Measurements from ENCODE around the gene MPND. TPM values are rescaled to one million over a fixed set of nuclear protein-coding genes. Genes with fewer than 3 reads are reported as not detected.

The MPND gene
- total and polyA plus RNA-seq, 2 of the 13 experiments (the other 11 are each of a cell fraction or from before 2014, with no cell fraction given): 10.8 to 15.8 TPM

GRCh38 chr19:4342615-4343369, 570 bp upstream of the MPND start (continued):
- TF ChIP-seq ZBTB49 (CRISPR knock-in tag; IDR thresholded peaks at IDR 0.05; ENCODE audit: borderline replicate concordance): no peak
- TF ChIP-seq ZNF569 (CRISPR knock-in tag; IDR thresholded peaks at IDR 0.05; ENCODE audit: borderline replicate concordance): no peak
- no peak for TF ChIP-seq TP53 (CRISPR knock-in tag; conservative IDR thresholded peaks at IDR 0.05)
- no peak for TF ChIP-seq TBP (CRISPR knock-in tag; IDR thresholded peaks at IDR 0.05)
- TF ChIP-seq GLI4 (CRISPR knock-in tag; IDR thresholded peaks at IDR 0.05; ENCODE audit: borderline replicate concordance): no peak
- TF ChIP-seq TSC22D2 (CRISPR knock-in tag; IDR thresholded peaks at IDR 0.05; ENCODE audit: borderline replicate concordance): 0 out of 2 replicates have a peak, but pooled peaks have one; percentile 53
- TF ChIP-seq ZNF234 (CRISPR knock-in tag; conservative IDR thresholded peaks at IDR 0.05): no peak
- no peak for TF ChIP-seq TOPORS (CRISPR knock-in tag; IDR thresholded peaks at IDR 0.05)
- TF ChIP-seq DBP (CRISPR knock-in tag; IDR thresholded peaks at IDR 0.05; ENCODE audit: not compliant biosample characterization): no peak
- no peak for TF ChIP-seq ZNF143 (CRISPR knock-in tag; IDR thresholded peaks at IDR 0.05)
- no peak for TF ChIP-seq ZNF512 (CRISPR knock-in tag; IDR thresholded peaks at IDR 0.05)
- no peak for TF ChIP-seq HES4 (CRISPR knock-in tag; IDR thresholded peaks at IDR 0.05; ENCODE audit: borderline replicate concordance)
- no peak for TF ChIP-seq ZNF362 (CRISPR knock-in tag; IDR thresholded peaks at IDR 0.05; ENCODE audit: borderline replicate concordance)
- peak; percentile 65 for TF ChIP-seq ELF1 (CRISPR knock-in tag; IDR thresholded peaks at IDR 0.05)
- TF ChIP-seq THYN1 (CRISPR knock-in tag; IDR thresholded peaks at IDR 0.05; ENCODE audit: borderline replicate concordance, low read depth): no peak
- peak; percentile 72 for TF ChIP-seq TBX2 (CRISPR knock-in tag; IDR thresholded peaks at IDR 0.05; ENCODE audit: borderline replicate concordance)
- no peak for TF ChIP-seq NONO (IDR thresholded peaks at IDR 0.05)
- peak; percentile 49; the same call in 1 of the 2 replicates for TF ChIP-seq NONO (CRISPR knock-in tag; conservative IDR thresholded peaks at IDR 0.05)
- TF ChIP-seq CBFB (CRISPR knock-in tag; IDR thresholded peaks at IDR 0.05): no peak
- TF ChIP-seq ZSCAN12 (CRISPR knock-in tag; IDR thresholded peaks at IDR 0.05): no peak
- peak; percentile 3; the same call in 1 of the 2 replicates for TF ChIP-seq ZSCAN9 (CRISPR knock-in tag; IDR thresholded peaks at IDR 0.05; ENCODE audit: borderline replicate concordance)
- no peak for TF ChIP-seq IKZF1 (IDR thresholded peaks at IDR 0.05)
- TF ChIP-seq SYNCRIP (IDR thresholded peaks at IDR 0.05; ENCODE audit: insufficient read depth, low read depth, low read length): no peak
- peak; percentile 30; the same call in 1 of the 2 replicates for TF ChIP-seq MLX (CRISPR knock-in tag; IDR thresholded peaks at IDR 0.05)

All from HepG2 (cell line).